Colonic mucosa (tissue), 4 donors: Measurements from ENCODE around the gene NCKAP5. TPM values are rescaled to one million over a fixed set of nuclear protein-coding genes. Genes with fewer than 3 reads are reported as not detected.

Experiments
- DNase-seq: peaks from one replicate; pipeline ENCODE4 v3.0.0-alpha.2; 2020
- H3K27ac ChIP-seq: fragments of 200-600 bp; one replicate; pipeline ENCODE4 v1.8.0; 2021
- H3K27me3 ChIP-seq: fragments of 200-600 bp; one replicate; pipeline ENCODE4 v1.8.0; 2021
- H3K36me3 ChIP-seq: fragments of 200-600 bp; one replicate; pipeline ENCODE4 v1.8.0; 2021
- H3K4me1 ChIP-seq: fragments of 200-600 bp; one replicate; pipeline ENCODE4 v1.8.0; 2021; ENCODE audit warnings: mild to moderate bottlenecking
- H3K4me3 ChIP-seq: fragments of 200-600 bp; one replicate; pipeline ENCODE4 v1.8.0; 2021
- H3K9ac ChIP-seq, 2 donors: one replicate each; pipeline ENCODE4 v1.7.0; 2013; ENCODE audit warnings: control low read depth in 2 of 2, low read depth in 2 of 2, low read length in 2 of 2
- H3K9me3 ChIP-seq: fragments of 200-600 bp; one replicate; pipeline ENCODE4 v1.8.0; 2021
- intact Hi-C: fragments of 100-400 bp; cut with DNase I; formaldehyde crosslinking; loops from one replicate; pipeline ENCODE4 v1.14.1; 2022
- total RNA-seq, 2 donors: library from RNA; stranded (reverse); fragmentation: NEBNext Ultra II Directional in 1 of 2; extraction: Animal tissue kit (Norgen Biotek cat#: 25700) in 1 of 2; gene quantifications; one replicate each; pipeline ENCODE4 v1.2.1, GENCODE V29; 2021
- TF ChIP-seq, protein P1 (sequence below): fragments of 200-600 bp; IDR thresholded peaks from one replicate; pipeline ENCODE4 v1.8.0; 2022; ENCODE audit warnings: antibody characterized with exemption, mild to moderate bottlenecking
- donor health status: healthy.
- donor health status: DM: no; HTN: no; CAD: no.
- donor health status: DM: no; HTN: no; CAD: no.

Gene NCKAP5
- total RNA-seq, 2 donors from 2014 or later, result 2.9 to 3.7 TPM

DNA sequence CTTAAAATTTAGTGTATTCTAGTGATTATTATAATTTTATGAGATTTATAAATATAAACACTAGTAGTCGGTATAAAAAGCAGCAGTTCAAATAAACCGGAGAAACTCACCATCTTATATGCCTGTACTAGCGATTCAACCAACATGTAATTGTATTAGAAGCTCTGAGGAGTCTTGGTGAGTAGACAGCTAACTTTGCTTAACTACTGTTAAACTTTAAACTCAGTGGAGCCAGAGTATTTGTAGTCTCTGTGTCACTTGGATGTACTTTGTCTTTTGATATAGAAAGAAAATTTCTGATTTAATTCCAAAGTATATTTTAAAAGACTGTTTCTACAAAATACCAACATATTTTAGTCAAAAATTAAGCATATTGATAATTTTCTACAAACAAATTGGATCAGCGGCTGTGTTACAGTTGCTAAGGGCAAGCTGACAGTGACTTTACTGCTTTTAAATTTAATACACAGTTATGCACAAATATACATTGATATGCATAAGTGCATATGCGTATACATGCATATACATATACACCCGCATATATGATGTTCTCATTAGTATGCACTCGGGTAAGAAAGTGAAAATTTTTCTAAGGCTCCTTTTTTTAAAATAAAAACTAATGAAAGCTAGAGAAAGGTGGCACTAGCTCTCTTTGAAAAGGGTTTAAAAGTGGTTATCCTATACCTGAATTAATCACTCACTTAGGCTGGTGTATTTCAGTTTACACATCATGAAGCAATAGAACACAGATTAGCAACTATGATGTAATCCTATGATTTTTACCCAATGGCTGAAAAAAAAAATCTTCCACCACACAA lies 374.5 kb downstream of the NCKAP5 start:
- Histone ChIP-seq H3K9me3 (no peaks in the 10 kb centered on the region), H3K4me1 (no peaks in the 10 kb centered on the region), H3K27ac (no peak overlapping the region), H3K4me3 (no peak overlapping the region), H3K36me3 (no peaks in the 10 kb centered on the region), H3K9ac (no peak overlapping the region), H3K27me3 (no peaks in the 10 kb centered on the region)
- TF ChIP-seq, protein P1, sequence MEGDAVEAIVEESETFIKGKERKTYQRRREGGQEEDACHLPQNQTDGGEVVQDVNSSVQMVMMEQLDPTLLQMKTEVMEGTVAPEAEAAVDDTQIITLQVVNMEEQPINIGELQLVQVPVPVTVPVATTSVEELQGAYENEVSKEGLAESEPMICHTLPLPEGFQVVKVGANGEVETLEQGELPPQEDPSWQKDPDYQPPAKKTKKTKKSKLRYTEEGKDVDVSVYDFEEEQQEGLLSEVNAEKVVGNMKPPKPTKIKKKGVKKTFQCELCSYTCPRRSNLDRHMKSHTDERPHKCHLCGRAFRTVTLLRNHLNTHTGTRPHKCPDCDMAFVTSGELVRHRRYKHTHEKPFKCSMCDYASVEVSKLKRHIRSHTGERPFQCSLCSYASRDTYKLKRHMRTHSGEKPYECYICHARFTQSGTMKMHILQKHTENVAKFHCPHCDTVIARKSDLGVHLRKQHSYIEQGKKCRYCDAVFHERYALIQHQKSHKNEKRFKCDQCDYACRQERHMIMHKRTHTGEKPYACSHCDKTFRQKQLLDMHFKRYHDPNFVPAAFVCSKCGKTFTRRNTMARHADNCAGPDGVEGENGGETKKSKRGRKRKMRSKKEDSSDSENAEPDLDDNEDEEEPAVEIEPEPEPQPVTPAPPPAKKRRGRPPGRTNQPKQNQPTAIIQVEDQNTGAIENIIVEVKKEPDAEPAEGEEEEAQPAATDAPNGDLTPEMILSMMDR, result no peak
- no peak for DNase-seq
- intact Hi-C loops, result no loop called here

DNA sequence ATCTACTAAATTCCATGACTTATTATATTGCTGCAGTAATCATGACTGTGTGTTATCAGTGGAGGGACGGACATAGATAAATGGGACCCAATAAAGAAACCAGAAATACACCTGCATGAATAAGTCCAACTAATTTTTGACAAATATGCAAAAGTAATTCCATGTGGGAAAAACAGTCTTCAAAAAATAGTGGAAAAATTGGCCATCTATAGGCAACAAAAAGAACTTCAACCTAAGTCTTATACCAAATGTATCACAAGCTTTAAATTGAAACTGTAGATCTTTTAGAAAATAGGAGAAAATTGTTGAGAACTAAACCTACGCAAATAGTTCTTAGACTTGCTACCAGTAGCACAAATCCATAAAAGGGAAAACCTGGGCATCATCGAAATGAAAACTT lies 376.2 kb downstream of the NCKAP5 start:
- Histone ChIP-seq H3K27ac (no peak overlapping the region), H3K9ac (no peak overlapping the region), H3K4me3 (no peak overlapping the region), H3K27me3 (no peaks in the 10 kb centered on the region), H3K36me3 (no peaks in the 10 kb centered on the region), H3K4me1 (no peaks in the 10 kb centered on the region), H3K9me3 (no peaks in the 10 kb centered on the region)
- DNase-seq, result no peak
- TF ChIP-seq, protein P1, result no peak
- intact Hi-C loops, result no loop called here

DNA sequence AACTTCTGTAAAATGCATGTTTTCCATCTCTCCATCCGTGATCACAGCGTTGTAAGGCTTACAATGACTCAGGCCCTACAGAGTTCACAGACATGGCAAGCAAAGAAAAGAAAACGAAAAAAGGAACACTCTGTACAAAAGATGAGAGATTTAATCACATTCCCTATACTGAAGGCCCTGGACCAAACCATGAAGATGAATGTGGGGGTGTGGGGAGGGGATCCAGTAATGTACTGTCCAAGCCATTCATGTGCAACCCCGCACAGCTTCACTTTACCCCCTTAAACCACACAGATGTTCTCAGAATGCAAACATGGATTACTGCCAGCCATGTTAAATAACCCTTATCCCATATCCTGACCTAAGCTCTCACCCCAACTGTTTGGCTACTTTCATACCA lies 391.1 kb downstream of the NCKAP5 start:
- Histone ChIP-seq H3K4me3 (no peak overlapping the region), H3K9ac (no peak overlapping the region), H3K36me3 (no peaks in the 10 kb centered on the region), H3K27me3 (no peaks in the 10 kb centered on the region), H3K27ac (no peak overlapping the region), H3K9me3 (no peaks in the 10 kb centered on the region), H3K4me1 (no peaks in the 10 kb centered on the region)
- no peak for DNase-seq
- TF ChIP-seq, protein P1, result no peak
- intact Hi-C loops, result no loop called here

DNA sequence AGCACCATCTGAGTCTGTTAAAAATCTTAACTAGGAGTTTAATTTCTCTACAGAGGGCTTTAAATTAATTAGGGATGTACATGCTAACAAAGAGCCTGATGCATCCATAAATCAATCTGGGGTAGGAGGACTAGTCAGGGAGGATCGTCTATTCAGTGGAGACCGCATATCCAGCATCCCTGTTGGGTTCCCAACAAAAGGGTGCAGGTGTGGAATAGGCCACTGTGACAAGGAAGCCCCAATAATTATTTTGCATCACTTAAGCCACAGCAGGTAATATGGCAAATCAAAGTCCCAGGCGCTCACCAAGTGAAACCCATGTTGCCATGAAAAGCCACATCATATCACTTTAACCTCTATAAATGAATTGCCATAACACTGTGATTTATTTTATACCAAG lies 392.3 kb downstream of the NCKAP5 start:
- Histone ChIP-seq H3K9me3 (no peaks in the 10 kb centered on the region), H3K27ac (no peak overlapping the region), H3K9ac (no peak overlapping the region), H3K27me3 (no peaks in the 10 kb centered on the region), H3K4me3 (no peak overlapping the region), H3K36me3 (no peaks in the 10 kb centered on the region), H3K4me1 (no peaks in the 10 kb centered on the region)
- TF ChIP-seq, protein P1, result no peak
- intact Hi-C loops, result no loop called here
- no peak for DNase-seq

DNA sequence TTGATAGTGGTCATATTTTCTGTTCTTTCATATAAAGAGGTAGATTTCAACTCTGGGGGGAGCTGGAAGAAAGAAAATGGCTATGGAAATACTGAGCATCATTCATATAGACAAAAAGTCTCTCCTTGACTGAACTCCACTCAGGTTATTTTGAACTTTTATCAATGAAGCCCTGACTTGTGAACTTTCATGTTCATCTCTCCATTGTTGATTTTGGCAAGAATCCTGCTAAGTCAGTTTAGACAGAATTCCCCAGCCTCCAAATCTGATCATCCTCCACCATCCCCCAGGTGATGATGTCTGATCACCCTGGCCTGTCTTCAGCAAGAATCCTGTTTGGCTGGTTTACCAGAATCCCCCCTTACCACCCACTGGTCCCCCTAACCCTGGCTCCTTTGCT lies 395.0 kb downstream of the NCKAP5 start:
- Histone ChIP-seq H3K36me3 (no peaks in the 10 kb centered on the region), H3K9ac (no peak overlapping the region), H3K27ac (no peak overlapping the region), H3K4me3 (no peak overlapping the region), H3K9me3 (no peaks in the 10 kb centered on the region), H3K4me1 (no peaks in the 10 kb centered on the region), H3K27me3 (no peaks in the 10 kb centered on the region)
- intact Hi-C loops, result loop anchor here (2.0 to 5.0 kb wide), 3 partner anchors 389 to 906 kb away; no protein-coding TSS in a partner anchor
- TF ChIP-seq, protein P1, result no peak
- no peak for DNase-seq
